HG02571 (cell line): ENCODE results near the gene ZBTB40.

Experiments used
- ATAC-seq: cut with Tn5 transposase; IDR thresholded peaks from one replicate; pipeline ENCODE4 v1.9.1; 2021; ENCODE audit warnings: mild to moderate bottlenecking, moderate library complexity; ENCODE audit not compliant: unreplicated experiment

Gene ZBTB40

GRCh38 chr1:22529901-22530621, 78.4 kb downstream of the ZBTB40 start:
- ATAC-seq, result no peak

GRCh38 chr1:22530715-22531114, 79.1 kb downstream of the ZBTB40 start:
- no peak for ATAC-seq

GRCh38 chr1:22531251-22531650, 79.6 kb downstream of the ZBTB40 start:
- no peak for ATAC-seq

GRCh38 chr1:22533244-22533895, 81.7 kb downstream of the ZBTB40 start:
- ATAC-seq, result no peak

GRCh38 chr1:22534951-22535350, 83.3 kb downstream of the ZBTB40 start:
- ATAC-seq, result no peak

- no peak for ATAC-seq
Observed at GRCh38 chr1:22535399-22535798, 83.7 kb downstream of the ZBTB40 start.

- no peak for ATAC-seq
Observed at GRCh38 chr1:22536506-22536905, 84.9 kb downstream of the ZBTB40 start.

GRCh38 chr1:22537441-22538139, 85.9 kb downstream of the ZBTB40 start:
- no peak for ATAC-seq

- ATAC-seq, result no peak
Observed at GRCh38 chr1:22539510-22540118, 88.0 kb downstream of the ZBTB40 start.

GRCh38 chr1:22540337-22540736, 88.7 kb downstream of the ZBTB40 start:
- no peak for ATAC-seq

GRCh38 chr1:22542886-22543285, 91.2 kb downstream of the ZBTB40 start:
- no peak for ATAC-seq

GRCh38 chr1:22543679-22544078, 92.0 kb downstream of the ZBTB40 start:
- ATAC-seq, result no peak

- no peak for ATAC-seq
Observed at GRCh38 chr1:22544606-22545005, 93.0 kb downstream of the ZBTB40 start.

- no peak for ATAC-seq
Observed at GRCh38 chr1:22545141-22545540, 93.5 kb downstream of the ZBTB40 start.

- no peak for ATAC-seq
Observed at GRCh38 chr1:22547186-22547817, 95.7 kb downstream of the ZBTB40 start.

- ATAC-seq, result no peak
Observed at GRCh38 chr1:22547818-22548462, 96.3 kb downstream of the ZBTB40 start.

- no peak for ATAC-seq
Observed at GRCh38 chr1:22550021-22550420, 98.4 kb downstream of the ZBTB40 start.

GRCh38 chr1:22551591-22551990, 99.9 kb downstream of the ZBTB40 start:
- ATAC-seq, result no peak

- no peak for ATAC-seq
Observed at GRCh38 chr1:22552021-22552420, 100.4 kb downstream of the ZBTB40 start.

GRCh38 chr1:22553104-22553880, 101.6 kb downstream of the ZBTB40 start:
- ATAC-seq, result no peak
